GM10248 (cell line): ENCODE results near the gene HDAC4.

Source experiments
- CTCF ChIA-PET: fragments of 300-600 bp; sonication (Branson Sonifier 250); formaldehyde crosslinking; extraction: SDS; loops from one replicate; lab custom pipeline; 2021; ENCODE audit warnings: antibody characterized with exemption; lab: Yijun Ruan, JAX
- POLR2A ChIA-PET: fragments of 350-650 bp; sonication (Branson Sonifier 250); formaldehyde crosslinking; extraction: SDS; loops from one replicate; lab custom pipeline; 2020; ENCODE audit warnings: antibody characterized with exemption; lab: Yijun Ruan, JAX
- DNase-seq: peaks from one replicate; pipeline ENCODE4 v3.0.0; 2012; ENCODE audit errors: extremely low spot score
- CTCF ChIP-seq: IDR thresholded peaks from 2 replicates; pipeline ENCODE4 v1.5.1; 2012; ENCODE audit warnings: mild to moderate bottlenecking, low read depth; ENCODE audit errors: extremely low read depth, missing control alignments, control extremely low read depth

Gene HDAC4

DNA sequence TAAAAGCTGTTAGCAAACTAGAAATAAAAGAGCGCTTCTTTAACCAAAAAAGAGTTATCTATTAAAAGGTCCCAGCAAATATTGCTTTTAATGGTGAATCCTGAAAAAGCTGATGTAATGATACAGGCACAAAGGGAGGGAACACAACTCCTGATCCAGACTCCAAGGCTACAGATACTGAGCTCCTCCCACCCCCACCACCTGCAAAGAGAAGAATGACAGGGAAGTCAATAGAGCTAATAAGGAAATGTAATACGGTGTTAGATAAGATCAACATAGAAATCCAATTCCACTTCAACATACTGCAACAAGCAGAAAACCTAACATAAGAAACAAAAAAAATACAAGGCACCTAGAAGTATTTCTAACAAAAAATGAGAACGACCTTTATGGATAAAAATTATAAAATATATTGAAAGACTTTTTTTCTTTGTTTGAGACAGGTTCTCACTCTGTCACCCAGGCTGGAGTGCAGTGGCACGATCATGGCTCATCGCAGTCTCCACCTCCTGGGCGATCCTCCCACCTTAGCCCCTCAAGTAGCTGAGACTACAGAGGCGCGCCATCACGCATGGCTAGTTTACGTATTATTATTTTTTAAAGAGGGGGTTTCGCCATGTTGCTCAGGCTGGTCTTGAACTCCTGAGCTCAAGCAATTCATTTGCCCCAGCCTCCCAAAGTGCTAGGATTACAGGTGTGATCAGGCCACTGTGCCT, 192.2 kb downstream of the HDAC4 start:
- no peak for TF ChIP-seq CTCF
- ChIA-PET POLR2A (interaction anchor here (0.6 kb wide), 1 partner anchor 781 kb away, joined by 4 read pairs; no protein-coding TSS in a partner anchor), CTCF (no interaction called here)
- DNase-seq = no peak

DNA sequence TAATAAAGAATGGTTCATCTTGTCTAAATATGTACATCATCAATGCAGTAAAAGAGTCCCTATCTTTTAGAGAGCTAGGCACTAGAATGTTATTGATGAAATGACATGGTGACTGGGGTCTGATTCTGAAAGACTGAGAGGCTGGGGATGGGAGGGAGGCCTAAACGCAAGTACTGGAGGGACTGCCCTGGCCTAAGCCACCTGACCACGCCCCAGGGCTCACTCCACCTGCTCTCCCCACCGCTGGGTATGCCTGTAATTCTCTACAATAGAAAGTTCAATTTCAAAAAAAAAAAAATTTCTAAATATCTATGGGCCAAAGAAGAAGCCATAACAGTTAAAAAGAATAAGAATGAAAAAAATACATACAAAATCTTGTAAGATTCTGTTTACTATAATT, 194.0 kb downstream of the HDAC4 start:
- no peak for TF ChIP-seq CTCF
- POLR2A ChIA-PET = no interaction called here
- DNase-seq = no peak
- CTCF ChIA-PET = no interaction called here

GRCh38 chr2:239206042-239206441, 194.8 kb downstream of the HDAC4 start:
- ChIA-PET CTCF (no interaction called here), POLR2A (no interaction called here)
- no peak for DNase-seq
- no peak for TF ChIP-seq CTCF

DNA sequence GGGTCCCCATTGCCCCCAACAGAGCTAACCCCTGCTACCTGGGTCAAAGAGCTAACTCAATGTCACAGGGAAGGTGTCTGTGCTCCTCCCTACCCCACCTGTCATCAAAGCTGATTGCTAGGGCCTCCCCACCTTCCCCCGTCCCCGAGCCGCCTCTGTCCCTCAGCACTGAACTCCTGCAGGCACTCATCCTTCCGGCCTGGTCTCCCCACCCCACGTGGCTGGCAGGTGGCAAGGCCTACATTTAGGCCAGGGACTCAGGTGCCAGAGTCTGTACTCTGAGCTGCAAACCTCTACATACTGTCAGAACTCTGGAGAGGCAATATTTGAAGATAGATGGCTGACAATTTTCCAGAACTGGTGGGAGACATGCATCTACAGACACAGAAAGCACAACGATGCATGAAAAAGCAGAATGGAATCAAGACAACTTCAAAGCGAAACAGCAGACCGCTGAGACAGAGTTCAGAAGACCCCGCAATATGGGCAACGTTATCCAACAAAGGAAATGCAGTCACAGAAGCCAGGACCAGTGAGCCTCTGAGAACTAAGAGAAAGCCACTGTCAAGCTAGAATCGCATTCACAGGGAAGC, 195.8 kb downstream of the HDAC4 start:
- TF ChIP-seq CTCF = no peak
- ChIA-PET CTCF (interaction anchor here (0.9 kb wide), 1 partner anchor 9 kb away, joined by 3 read pairs; no protein-coding TSS in a partner anchor), POLR2A (no interaction called here)
- no peak for DNase-seq

- ChIA-PET POLR2A (no interaction called here), CTCF (interaction anchor here (0.9 to 1.4 kb wide), 2 partner anchors 9 to 11 kb away, joined by 3 read pairs; no protein-coding TSS in a partner anchor)
- DNase-seq = no peak
- TF ChIP-seq CTCF = no peak
These were observed 196.5 kb downstream of the HDAC4 start for GRCh38 chr2:239204136-239204875.

DNA sequence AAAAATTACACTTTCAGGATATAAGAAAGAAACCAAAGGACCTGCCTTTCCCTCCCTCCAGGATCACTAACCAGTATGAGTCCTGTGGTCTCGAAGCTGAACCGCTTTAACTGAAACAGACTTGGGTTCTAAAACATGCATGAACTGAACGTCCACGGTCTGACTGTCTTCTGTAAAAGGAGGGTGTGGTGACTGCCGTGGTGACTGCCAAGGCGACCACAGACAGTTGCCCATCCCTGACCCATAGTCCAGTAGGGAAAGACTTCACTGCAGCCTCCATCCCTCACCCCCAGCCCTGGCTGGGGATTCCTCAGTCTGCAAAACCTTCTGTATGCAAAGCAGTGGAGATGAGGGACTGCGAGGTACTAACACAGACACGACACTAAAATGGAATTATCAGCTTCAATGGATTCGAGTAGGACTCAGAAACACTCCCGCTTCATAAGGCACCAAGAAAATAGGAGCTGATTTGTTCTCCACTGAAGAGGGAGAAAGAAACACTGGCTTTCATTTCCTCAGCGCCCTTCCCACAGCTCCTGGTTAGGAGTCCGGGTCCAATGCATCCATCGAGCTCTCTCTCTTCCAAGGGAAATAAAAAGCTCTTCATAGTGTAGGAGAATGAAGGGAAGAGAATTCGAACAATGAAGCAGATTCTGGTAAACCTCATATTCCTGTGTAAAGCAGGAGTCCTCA, 197.2 kb downstream of the HDAC4 start:
- CTCF ChIA-PET = interaction anchor here (1.4 kb wide), 1 partner anchor 11 kb away, joined by 3 read pairs; no protein-coding TSS in a partner anchor
- POLR2A ChIA-PET = no interaction called here
- DNase-seq = no peak
- no peak for TF ChIP-seq CTCF
